GM19193 (cell line): ENCODE results near the gene OXCT2.
A peak's percentile ranks its signal among the peaks of the same experiment; 100 is the strongest.

Experiments
- POLR2A ChIP-seq: IDR thresholded peaks from 4 replicates; pipeline ENCODE4 v1.6.1; 2011; ENCODE audit not compliant: insufficient read depth, insufficient read length; ENCODE audit errors: extremely low read depth

The OXCT2 gene

GRCh38 chr1:39795651-39796050, 24.5 kb upstream of the OXCT2 start:
- TF ChIP-seq POLR2A, result no peak

- no peak for TF ChIP-seq POLR2A
These were observed 20.7 kb upstream of the OXCT2 start for GRCh38 chr1:39791838-39792237.

- TF ChIP-seq POLR2A, result no peak
These were observed 18.5 kb upstream of the OXCT2 start for GRCh38 chr1:39789571-39790110.

- peak; percentile 42 for TF ChIP-seq POLR2A
These were observed 17.8 kb upstream of the OXCT2 start, which contains the start of gene BMP8B for GRCh38 chr1:39788758-39789570. Gene BMP8B (minus strand): TSS chr1:39788865. CDS start chr1:39788485, 380 bp downstream.

- TF ChIP-seq POLR2A, result no peak
These were observed 17.2 kb upstream of the OXCT2 start for GRCh38 chr1:39788426-39788757.

GRCh38 chr1:39787468-39787867, 16.3 kb upstream of the OXCT2 start:
- TF ChIP-seq POLR2A, result no peak

- TF ChIP-seq POLR2A, result no peak
These were observed 11.0 kb upstream of the OXCT2 start for GRCh38 chr1:39782103-39782502.

- no peak for TF ChIP-seq POLR2A
These were observed 10.2 kb upstream of the OXCT2 start for GRCh38 chr1:39781349-39781715.

GRCh38 chr1:39779821-39780220, 8.7 kb upstream of the OXCT2 start:
- TF ChIP-seq POLR2A, result no peak

GRCh38 chr1:39779137-39779536, 8.0 kb upstream of the OXCT2 start:
- no peak for TF ChIP-seq POLR2A

- TF ChIP-seq POLR2A, result no peak
These were observed 6.2 kb upstream of the OXCT2 start for GRCh38 chr1:39777306-39777705.

GRCh38 chr1:39776886-39777285, 5.7 kb upstream of the OXCT2 start:
- TF ChIP-seq POLR2A, result no peak

- no peak for TF ChIP-seq POLR2A
These were observed 5.2 kb upstream of the OXCT2 start for GRCh38 chr1:39776400-39776713.

GRCh38 chr1:39762550-39763540, 8.3 kb downstream of the OXCT2 start:
- no peak for TF ChIP-seq POLR2A

GRCh38 chr1:39761557-39762260, 9.4 kb downstream of the OXCT2 start:
- TF ChIP-seq POLR2A, result no peak
